A549 (cell line): ENCODE results near the gene PLEKHN1.
"Not testable (repeated sequence)": the region's sequence is repeated elsewhere in the genome, so short reads cannot be mapped to it uniquely, and the experiment has no call there.

Experiments
- BHLHE40 ChIP-seq: IDR thresholded peaks from 2 replicates; pipeline ENCODE4 v1.6.1; 2012; ENCODE audit warnings: low read depth, low read length, inconsistent platforms
- CBX8 ChIP-seq: fragments of 200-600 bp; sonication (generic); IDR thresholded peaks from 2 replicates; pipeline ENCODE4 v1.6.1; 2016
- CHD4 ChIP-seq: fragments of 200-600 bp; sonication (generic); IDR thresholded peaks from 2 replicates; pipeline ENCODE4 v1.6.1; 2016; ENCODE audit warnings: antibody characterized with exemption, mild to moderate bottlenecking, borderline replicate concordance
- EP300 ChIP-seq, 2 experiments: fragments of >200 bp; sonication (Bioruptor Twin); formaldehyde crosslinking; IDR thresholded peaks; 2 replicates in 1 of 2; 3 replicates in 1 of 2; pipeline ENCODE4 v1.6.1; 2016 to 2017
- ESRRA ChIP-seq: fragments of 150-350 bp; IDR thresholded peaks from 2 replicates; pipeline ENCODE4 v1.6.1; 2014; ENCODE audit warnings: mild to moderate bottlenecking, low read length, borderline replicate concordance
- JUN ChIP-seq, 2 experiments: fragments of >200 bp; sonication (Bioruptor Twin); formaldehyde crosslinking; IDR thresholded peaks; 2 replicates in 1 of 2; 3 replicates in 1 of 2; pipeline ENCODE4 v1.6.1; 2016 to 2017
- POLR2A ChIP-seq: IDR thresholded peaks from 2 replicates; pipeline ENCODE4 v1.6.1; 2012; ENCODE audit warnings: mild to moderate bottlenecking, low read length
- POLR2AphosphoS2 ChIP-seq: conservative IDR thresholded peaks from 2 replicates; pipeline ENCODE4 v1.6.1; 2012; ENCODE audit warnings: low read length, improper control_type of control experiment, inconsistent platforms
- RAD21 ChIP-seq, 2 experiments: fragments of >200 bp in 1 of 2; sonication (Bioruptor Twin) in 1 of 2; formaldehyde crosslinking in 1 of 2; IDR thresholded peaks in 1 of 2; conservative IDR thresholded peaks in 1 of 2; 2 replicates in 1 of 2; 3 replicates in 1 of 2; pipeline ENCODE4 v1.6.1; 2012 to 2018; ENCODE audit warnings: inconsistent platforms in 1 of 2
- SMC3 ChIP-seq: fragments of >200 bp; sonication (Bioruptor Twin); formaldehyde crosslinking; IDR thresholded peaks from 3 replicates; pipeline ENCODE4 v1.6.1; 2018; ENCODE audit warnings: inconsistent platforms
- TF ChIP-seq, protein P1 (sequence below): fragments of >200 bp; sonication (Bioruptor Twin); formaldehyde crosslinking; IDR thresholded peaks from 3 replicates; pipeline ENCODE4 v1.5.1; 2016
- TF ChIP-seq, protein P2 (sequence below): fragments of >200 bp; sonication (Bioruptor Twin); formaldehyde crosslinking; IDR thresholded peaks from 2 replicates; pipeline ENCODE4 v1.6.1; 2016
- TF ChIP-seq, protein P3 (sequence below): IDR thresholded peaks from 2 replicates; pipeline ENCODE4 v1.6.1; 2012

DNA sequence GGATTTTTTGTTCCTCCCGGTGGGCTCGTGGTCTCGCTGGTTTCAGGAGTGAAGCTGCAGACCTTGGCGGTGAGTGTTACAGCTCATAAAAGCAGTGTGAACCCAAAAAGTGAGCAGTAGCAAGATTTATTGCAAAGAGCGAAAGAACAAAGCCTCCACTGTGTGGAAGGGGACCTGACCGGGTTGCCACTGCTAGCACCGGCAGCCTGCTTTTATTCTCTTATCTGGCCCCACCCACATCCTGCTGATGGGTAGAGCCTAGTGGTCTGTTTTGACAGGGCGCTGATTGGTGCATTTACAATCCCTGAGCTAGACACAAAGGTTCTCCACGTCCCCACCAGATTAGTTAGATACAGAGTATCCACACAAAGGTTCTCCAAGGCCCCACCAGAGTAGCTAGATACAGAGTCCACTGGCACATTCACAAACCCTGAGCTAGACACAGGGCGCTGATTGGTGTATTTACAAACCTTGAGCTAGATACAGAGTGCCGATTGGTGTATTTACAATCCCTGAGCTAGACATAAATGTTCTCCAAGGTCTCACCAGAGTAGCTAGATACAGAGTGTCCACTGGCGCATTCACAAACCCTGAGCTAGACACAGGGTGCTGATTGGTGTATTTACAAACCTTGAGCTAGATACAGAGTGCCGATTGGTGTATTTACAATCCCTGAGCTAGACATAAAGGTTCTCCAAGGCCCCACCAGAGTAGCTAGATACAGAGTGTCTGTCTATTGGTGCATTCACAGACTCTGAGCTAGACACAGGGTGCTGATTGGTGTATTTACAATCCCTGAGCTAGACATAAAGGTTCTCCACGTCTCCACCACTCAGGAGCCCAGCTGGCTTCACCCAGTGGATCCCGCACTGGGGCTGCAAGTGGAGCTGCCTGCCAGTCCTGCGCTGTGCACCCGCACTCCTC lies 51.4 kb downstream of the PLEKHN1 start:
- TF ChIP-seq CHD4; RAD21 (conservative IDR thresholded peaks at IDR 0.05 in 1 of 2, IDR thresholded peaks at IDR 0.05 in 1 of 2); POLR2A; ESRRA; SMC3; POLR2AphosphoS2; EP300 (IDR thresholded peaks at IDR 0.05); CBX8; BHLHE40; JUN (IDR thresholded peaks at IDR 0.05): not testable (repeated sequence)
- TF ChIP-seq, protein P1, sequence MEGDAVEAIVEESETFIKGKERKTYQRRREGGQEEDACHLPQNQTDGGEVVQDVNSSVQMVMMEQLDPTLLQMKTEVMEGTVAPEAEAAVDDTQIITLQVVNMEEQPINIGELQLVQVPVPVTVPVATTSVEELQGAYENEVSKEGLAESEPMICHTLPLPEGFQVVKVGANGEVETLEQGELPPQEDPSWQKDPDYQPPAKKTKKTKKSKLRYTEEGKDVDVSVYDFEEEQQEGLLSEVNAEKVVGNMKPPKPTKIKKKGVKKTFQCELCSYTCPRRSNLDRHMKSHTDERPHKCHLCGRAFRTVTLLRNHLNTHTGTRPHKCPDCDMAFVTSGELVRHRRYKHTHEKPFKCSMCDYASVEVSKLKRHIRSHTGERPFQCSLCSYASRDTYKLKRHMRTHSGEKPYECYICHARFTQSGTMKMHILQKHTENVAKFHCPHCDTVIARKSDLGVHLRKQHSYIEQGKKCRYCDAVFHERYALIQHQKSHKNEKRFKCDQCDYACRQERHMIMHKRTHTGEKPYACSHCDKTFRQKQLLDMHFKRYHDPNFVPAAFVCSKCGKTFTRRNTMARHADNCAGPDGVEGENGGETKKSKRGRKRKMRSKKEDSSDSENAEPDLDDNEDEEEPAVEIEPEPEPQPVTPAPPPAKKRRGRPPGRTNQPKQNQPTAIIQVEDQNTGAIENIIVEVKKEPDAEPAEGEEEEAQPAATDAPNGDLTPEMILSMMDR, result not testable (repeated sequence)
- TF ChIP-seq, protein P2, sequence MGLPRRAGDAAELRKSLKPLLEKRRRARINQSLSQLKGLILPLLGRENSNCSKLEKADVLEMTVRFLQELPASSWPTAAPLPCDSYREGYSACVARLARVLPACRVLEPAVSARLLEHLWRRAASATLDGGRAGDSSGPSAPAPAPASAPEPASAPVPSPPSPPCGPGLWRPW, result not testable (repeated sequence)
- TF ChIP-seq, protein P3, sequence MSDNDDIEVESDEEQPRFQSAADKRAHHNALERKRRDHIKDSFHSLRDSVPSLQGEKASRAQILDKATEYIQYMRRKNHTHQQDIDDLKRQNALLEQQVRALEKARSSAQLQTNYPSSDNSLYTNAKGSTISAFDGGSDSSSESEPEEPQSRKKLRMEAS, result not testable (repeated sequence)
